Measurements from ENCODE around the gene KRT27.
"Not testable (repeated sequence)": the region's sequence is repeated elsewhere in the genome, so short reads cannot be mapped to it uniquely, and the experiment has no call there.

Gene KRT27

GRCh38 chr17:40755231-40755630, 27.1 kb downstream of the KRT27 start, which contains the start of gene KRT25:
Gene KRT25 (minus strand): TSS chr17:40755331. CDS start chr17:40755271, 60 bp downstream.
- no peak for DNase-seq (ENCODE audit: low spot score)

DNA sequence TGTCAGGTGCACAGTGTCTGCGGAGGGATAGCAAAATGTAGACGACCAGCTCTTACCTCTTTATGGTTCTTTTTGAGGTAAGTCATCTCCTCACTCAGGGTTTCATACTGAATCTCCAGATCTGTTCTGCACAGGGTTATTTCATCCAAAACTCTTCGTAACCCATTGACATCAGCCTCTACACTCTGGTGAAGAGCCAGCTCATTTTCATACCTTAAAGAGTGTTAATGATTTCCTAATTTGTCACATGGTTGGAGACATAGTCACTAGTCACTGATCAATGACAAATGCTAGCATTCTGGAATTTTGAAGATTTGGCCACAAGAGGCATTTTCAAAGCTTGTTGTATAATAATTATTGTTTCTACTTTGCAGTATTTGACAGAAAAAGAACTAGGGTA, 28.5 kb downstream of the KRT27 start:
- no peak for DNase-seq (ENCODE audit: low spot score)

GRCh38 chr17:40751065-40751464, 31.3 kb downstream of the KRT27 start:
- DNase-seq (ENCODE audit: low spot score): no peak

DNA sequence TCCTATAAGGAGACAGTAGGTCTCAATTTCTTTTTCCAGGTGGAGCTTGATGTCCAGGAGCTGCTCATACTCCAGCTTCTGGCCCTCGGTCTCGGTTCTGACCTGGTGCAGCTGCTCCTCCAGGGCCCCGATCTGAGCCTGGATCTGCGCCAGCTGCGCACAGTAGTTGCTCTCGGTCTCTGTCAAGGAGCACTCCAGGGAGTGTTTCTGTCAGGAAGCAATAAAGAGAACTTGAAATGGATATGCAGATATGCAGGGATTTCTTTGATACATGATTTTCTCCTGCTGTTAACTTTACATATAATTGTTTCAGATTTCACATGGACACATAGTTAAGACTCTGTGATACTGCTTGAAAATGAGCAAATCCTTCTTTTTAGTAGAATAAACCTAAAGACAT, 32.0 kb downstream of the KRT27 start:
- no peak for DNase-seq (ENCODE audit: low spot score)

DNA sequence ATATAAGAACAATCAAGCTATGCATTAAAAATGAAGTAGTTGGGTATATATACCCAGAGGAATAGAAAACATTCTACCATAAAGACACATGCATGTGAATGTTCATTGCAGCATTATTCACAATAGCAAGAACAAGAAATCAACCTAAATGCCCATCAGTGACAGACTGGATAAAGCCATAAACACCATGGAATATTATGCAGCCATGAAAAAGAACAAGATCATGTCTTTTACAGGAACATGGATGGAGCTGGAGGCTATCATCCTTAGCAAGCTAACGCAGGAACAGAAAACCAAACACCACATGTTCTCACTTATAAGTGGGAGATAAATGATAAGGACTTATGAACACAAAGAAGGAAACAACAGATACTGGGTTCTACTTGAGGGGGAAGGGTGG, 33.7 kb downstream of the KRT27 start:
- not testable (repeated sequence) for DNase-seq (ENCODE audit: low spot score)

DNA sequence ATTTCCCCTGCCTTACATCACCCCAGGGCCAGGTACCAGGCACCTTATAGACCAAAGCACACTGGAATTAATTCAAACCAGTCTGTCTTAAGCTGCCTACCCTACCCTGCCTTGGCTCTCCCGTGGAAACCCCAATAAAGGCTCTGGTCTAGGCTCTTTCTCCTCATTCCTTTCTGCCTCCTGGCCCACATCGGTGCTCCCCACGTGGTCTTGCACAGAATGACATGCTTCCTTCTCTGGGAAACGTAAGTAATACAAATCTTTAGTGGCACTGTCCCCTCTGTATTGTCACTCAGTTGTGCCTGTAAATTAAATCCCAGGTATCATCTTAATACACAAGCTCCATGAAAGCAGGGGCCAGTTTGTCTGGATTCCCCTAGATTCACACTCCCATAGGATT, 43.8 kb downstream of the KRT27 start:
- DNase-seq (ENCODE audit: low spot score): no peak

DNA sequence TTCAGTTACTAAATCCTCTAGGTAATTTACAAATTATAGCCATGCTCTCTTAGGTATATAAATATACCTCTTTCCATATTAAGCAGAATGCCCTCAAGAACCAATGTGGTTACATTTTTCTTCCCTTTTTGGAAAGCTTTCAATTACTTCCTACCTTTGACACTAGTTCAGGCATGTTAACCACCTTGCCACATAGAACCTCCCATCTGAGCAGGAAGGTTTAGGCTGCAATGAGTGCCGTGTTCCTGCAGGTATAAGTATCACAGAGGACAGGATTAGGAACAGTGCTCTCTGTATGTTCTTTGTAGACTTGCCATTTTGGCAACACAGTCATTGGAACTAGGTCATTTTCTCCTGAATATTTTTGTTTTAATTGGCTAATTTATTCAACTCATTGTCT, 47.3 kb downstream of the KRT27 start:
- no peak for DNase-seq (ENCODE audit: low spot score)

GRCh38 chr17:40734018-40734417, 48.3 kb downstream of the KRT27 start:
- DNase-seq (ENCODE audit: low spot score): no peak

DNA sequence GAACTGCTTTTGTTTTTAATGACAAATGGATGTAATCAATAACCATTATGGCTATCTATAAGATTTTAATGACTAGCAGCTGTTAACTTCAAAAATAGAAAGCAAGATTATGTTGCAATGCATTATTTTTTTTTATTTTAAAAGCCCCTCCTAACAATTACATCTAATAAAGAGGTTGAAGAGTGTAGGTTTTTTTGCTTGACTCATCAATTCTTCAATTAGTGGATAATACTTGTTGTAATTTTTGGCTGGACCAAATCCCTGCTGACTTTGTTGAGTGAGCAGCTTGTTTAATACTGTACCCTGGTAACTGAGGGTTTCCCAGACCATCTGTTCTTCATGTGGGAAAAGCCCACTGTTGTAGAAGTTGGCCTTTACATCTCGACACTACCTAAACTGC, 51.4 kb downstream of the KRT27 start:
- no peak for DNase-seq (ENCODE audit: low spot score)

DNA sequence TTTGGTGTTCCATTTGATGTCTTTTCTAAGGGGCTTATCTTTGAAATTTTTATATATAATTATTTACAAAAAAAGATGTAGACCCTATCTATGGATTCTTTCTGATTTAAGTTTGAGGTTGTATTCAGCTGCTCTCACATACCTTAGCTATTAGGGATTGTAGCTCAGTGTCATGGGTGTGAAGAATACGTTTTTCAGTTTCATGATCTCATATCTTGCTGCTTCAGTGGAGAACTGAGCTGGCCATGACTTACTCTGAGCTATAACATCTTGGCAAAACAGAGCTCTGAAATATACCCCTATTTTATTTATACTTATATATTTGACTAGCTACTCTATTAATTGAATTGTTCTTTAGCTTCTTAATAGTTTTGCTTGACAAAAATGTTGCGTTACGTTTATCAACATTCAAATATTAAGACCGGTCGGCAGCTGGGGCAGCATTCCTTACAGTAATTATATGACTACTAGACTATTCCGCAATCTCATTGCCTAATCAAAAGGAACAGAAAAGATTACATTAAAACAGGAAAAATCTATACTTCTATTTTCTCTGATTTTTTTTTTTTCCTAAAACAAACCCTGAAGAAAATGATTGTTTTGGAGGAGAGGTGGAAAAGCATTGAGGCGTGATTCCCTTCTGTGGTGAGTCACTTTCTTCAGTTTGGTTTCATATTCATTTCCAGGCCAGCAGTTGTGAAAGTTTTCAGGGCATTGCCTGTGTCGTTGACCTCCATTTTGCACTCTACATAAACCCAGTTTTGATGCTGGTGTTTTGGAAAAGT, 54.7 kb downstream of the KRT27 start:
- no peak for DNase-seq (ENCODE audit: low spot score)

GRCh38 chr17:40726919-40727318, 55.4 kb downstream of the KRT27 start:
- DNase-seq (ENCODE audit: low spot score): peak; percentile 1

Measured in CD4-positive, alpha-beta T cell treated with Interleukin-6 at 100 ng/mL for 8 hours (primary cell).